ENCODE results near the gene MNAT1. TPM values are rescaled to one million over a fixed set of nuclear protein-coding genes. Genes with fewer than 3 reads are reported as not detected.
"Not testable (repeated sequence)": the region's sequence is repeated elsewhere in the genome, so short reads cannot be mapped to it uniquely, and the experiment has no call there.

MNAT1 gene
- total RNA-seq, 1 donor from 2014 or later, result 75.4 TPM

- TF ChIP-seq CTCF (conservative IDR thresholded peaks at IDR 0.05; ENCODE audit: low read depth, low read length), result no peak
- no peak for DNase-seq (ENCODE audit: low read depth)
- no peak overlapping the region for H3K4me3 ChIP-seq (ENCODE audit: low read depth, low read length)
These were observed 85.0 kb downstream of the MNAT1 start for GRCh38 chr14:60819575-60819974.

- DNase-seq (ENCODE audit: low read depth), result no peak
- no peak overlapping the region for H3K4me3 ChIP-seq (ENCODE audit: low read depth, low read length)
- TF ChIP-seq CTCF (conservative IDR thresholded peaks at IDR 0.05; ENCODE audit: low read depth, low read length), result no peak
These were observed 104.0 kb downstream of the MNAT1 start for GRCh38 chr14:60838601-60839000.

GRCh38 chr14:60839057-60839456 is 104.5 kb downstream of the MNAT1 start:
- no peak for TF ChIP-seq CTCF (conservative IDR thresholded peaks at IDR 0.05; ENCODE audit: low read depth, low read length)
- H3K4me3 ChIP-seq (ENCODE audit: low read depth, low read length), result no peak overlapping the region
- DNase-seq (ENCODE audit: low read depth), result no peak

GRCh38 chr14:60839657-60840056 is 105.1 kb downstream of the MNAT1 start:
- no peak for DNase-seq (ENCODE audit: low read depth)
- TF ChIP-seq CTCF (conservative IDR thresholded peaks at IDR 0.05; ENCODE audit: low read depth, low read length), result no peak

GRCh38 chr14:60840313-60840712 is 105.8 kb downstream of the MNAT1 start:
- DNase-seq (ENCODE audit: low read depth), result no peak
- TF ChIP-seq CTCF (conservative IDR thresholded peaks at IDR 0.05; ENCODE audit: low read depth, low read length), result no peak
- H3K4me3 ChIP-seq (ENCODE audit: low read depth, low read length), result no peak overlapping the region

More at GRCh38 chr14:60839657-60840056, 105.1 kb downstream of the MNAT1 start:
- no peak overlapping the region for H3K4me3 ChIP-seq (ENCODE audit: low read depth, low read length)

GRCh38 chr14:60845523-60845922 is 111.0 kb downstream of the MNAT1 start:
- TF ChIP-seq CTCF (conservative IDR thresholded peaks at IDR 0.05; ENCODE audit: low read depth, low read length), result no peak
- H3K4me3 ChIP-seq (ENCODE audit: low read depth, low read length), result no peak overlapping the region
- DNase-seq (ENCODE audit: low read depth), result no peak

GRCh38 chr14:60848066-60848465 is 113.5 kb downstream of the MNAT1 start:
- DNase-seq (ENCODE audit: low read depth), result no peak
- no peak overlapping the region for H3K4me3 ChIP-seq (ENCODE audit: low read depth, low read length)
- no peak for TF ChIP-seq CTCF (conservative IDR thresholded peaks at IDR 0.05; ENCODE audit: low read depth, low read length)

GRCh38 chr14:60851692-60852091 is 117.1 kb downstream of the MNAT1 start:
- not testable (repeated sequence) for DNase-seq (ENCODE audit: low read depth); H3K4me3 ChIP-seq (ENCODE audit: low read depth, low read length)

All from epithelial cell of proximal tubule (primary cell).